Central memory CD8-positive, alpha-beta T cell (primary cell): Measurements from ENCODE around the gene ABCC1.
"Not testable (repeated sequence)": the region's sequence is repeated elsewhere in the genome, so short reads cannot be mapped to it uniquely, and the experiment has no call there.

Experiments used
- ATAC-seq: fragments of 150-1000 bp; cut with Tn5 transposase; replicated peaks from 2 replicates; pipeline ENCODE4 v1.10.0; 2022; ENCODE audit warnings: mild to moderate bottlenecking, moderate FRiP score, moderate number of reproducible peaks; ENCODE audit not compliant: poor library complexity, severe bottlenecking; ENCODE audit errors: extremely low read depth
- DNase-seq, 2 donors: peaks; one replicate each; pipeline ENCODE4 v3.0.0; 2021; ENCODE audit warnings: low spot score in 2 of 2
- H3K27ac Mint-ChIP-seq: one replicate; pipeline ENCODE4 v1.8.0; 2022; ENCODE audit warnings: low read depth, mild to moderate bottlenecking, moderate library complexity, mixed read lengths
- H3K27me3 Mint-ChIP-seq: one replicate; pipeline ENCODE4 v1.8.0; 2022; ENCODE audit warnings: mixed read lengths
- H3K36me3 Mint-ChIP-seq: one replicate; pipeline ENCODE4 v1.8.0; 2022; ENCODE audit warnings: mild to moderate bottlenecking, moderate library complexity, mixed read lengths; ENCODE audit not compliant: insufficient read depth
- H3K4me1 Mint-ChIP-seq: one replicate; pipeline ENCODE4 v1.8.0; 2022; ENCODE audit warnings: mixed read lengths
- H3K4me3 Mint-ChIP-seq: one replicate; pipeline ENCODE4 v1.8.0; 2022; ENCODE audit warnings: mild to moderate bottlenecking, moderate library complexity, mixed read lengths
- H3K9me3 Mint-ChIP-seq: one replicate; pipeline ENCODE4 v1.8.0; 2022; ENCODE audit warnings: mixed read lengths

Gene ABCC1

GRCh38 chr16:16146380-16147315, 197.2 kb downstream of the ABCC1 start:
- Mint-ChIP-seq H3K4me3 (no peak overlapping the region), H3K27me3 (no peaks in the 10 kb centered on the region), H3K27ac (no peak overlapping the region), H3K4me1 (no peaks in the 10 kb centered on the region), H3K36me3 (peaks cover 11% of the 10 kb centered on the region), H3K9me3 (no peaks in the 10 kb centered on the region)
- ATAC-seq (no peak), DNase-seq (no peak)

- ATAC-seq (no peak), DNase-seq (no peak)
- Mint-ChIP-seq H3K27ac (no peak overlapping the region), H3K27me3 (no peaks in the 10 kb centered on the region), H3K36me3 (peaks cover 6% of the 10 kb centered on the region), H3K9me3 (no peaks in the 10 kb centered on the region), H3K4me1 (no peaks in the 10 kb centered on the region), H3K4me3 (no peak overlapping the region)
Measured at GRCh38 chr16:16147316-16147999, 198.0 kb downstream of the ABCC1 start.

GRCh38 chr16:16148000-16148599, 198.7 kb downstream of the ABCC1 start:
- not testable (repeated sequence) for H3K4me3 Mint-ChIP-seq, H3K27ac Mint-ChIP-seq, DNase-seq, H3K9me3 Mint-ChIP-seq, H3K27me3 Mint-ChIP-seq, H3K4me1 Mint-ChIP-seq, H3K36me3 Mint-ChIP-seq, ATAC-seq

- ATAC-seq (no peak), DNase-seq (no peak)
- peaks cover 2% of the 10 kb centered on the region for H3K36me3 Mint-ChIP-seq
- no peaks in the 10 kb centered on the region for H3K9me3 Mint-ChIP-seq
- no peaks in the 10 kb centered on the region for H3K4me1 Mint-ChIP-seq
- H3K27ac Mint-ChIP-seq: no peak overlapping the region
- H3K4me3 Mint-ChIP-seq: no peak overlapping the region
- H3K27me3 Mint-ChIP-seq: no peaks in the 10 kb centered on the region
Measured at GRCh38 chr16:16148755-16149154, 199.3 kb downstream of the ABCC1 start.

GRCh38 chr16:16149710-16150116, 200.3 kb downstream of the ABCC1 start:
- ATAC-seq (no peak), DNase-seq (no peak)
- Mint-ChIP-seq H3K4me3 (no peak overlapping the region), H3K4me1 (no peaks in the 10 kb centered on the region), H3K9me3 (no peaks in the 10 kb centered on the region), H3K27ac (no peak overlapping the region), H3K27me3 (no peaks in the 10 kb centered on the region), H3K36me3 (peaks cover 2% of the 10 kb centered on the region)

- H3K27me3 Mint-ChIP-seq: no peaks in the 10 kb centered on the region
Measured at GRCh38 chr16:16150117-16150877, 200.9 kb downstream of the ABCC1 start.

GRCh38 chr16:16150878-16151152, 201.4 kb downstream of the ABCC1 start:
- no peak overlapping the region for H3K27ac Mint-ChIP-seq
- ATAC-seq (no peak), DNase-seq (no peak)
- peaks cover 5% of the 10 kb centered on the region for H3K36me3 Mint-ChIP-seq
- no peaks in the 10 kb centered on the region for H3K27me3 Mint-ChIP-seq
- H3K4me1 Mint-ChIP-seq: no peaks in the 10 kb centered on the region
- no peaks in the 10 kb centered on the region for H3K9me3 Mint-ChIP-seq
- H3K4me3 Mint-ChIP-seq: no peak overlapping the region

More at GRCh38 chr16:16150117-16150877, 200.9 kb downstream of the ABCC1 start:
- Mint-ChIP-seq H3K27ac (no peak overlapping the region), H3K36me3 (peaks cover 4% of the 10 kb centered on the region), H3K4me1 (no peaks in the 10 kb centered on the region), H3K9me3 (no peaks in the 10 kb centered on the region), H3K4me3 (no peak overlapping the region)
- DNase-seq (no peak), ATAC-seq (no peak)

- DNase-seq (no peak), ATAC-seq (no peak)
- Mint-ChIP-seq H3K27ac (no peak overlapping the region), H3K4me3 (no peak overlapping the region), H3K4me1 (no peaks in the 10 kb centered on the region), H3K27me3 (no peaks in the 10 kb centered on the region), H3K9me3 (no peaks in the 10 kb centered on the region), H3K36me3 (peaks cover 5% of the 10 kb centered on the region)
Measured at GRCh38 chr16:16151315-16151714, 201.9 kb downstream of the ABCC1 start.

- H3K36me3 Mint-ChIP-seq, ATAC-seq, H3K27me3 Mint-ChIP-seq, H3K4me1 Mint-ChIP-seq, H3K4me3 Mint-ChIP-seq, DNase-seq, H3K9me3 Mint-ChIP-seq, H3K27ac Mint-ChIP-seq: not testable (repeated sequence)
Measured at GRCh38 chr16:16153000-16153399, 203.6 kb downstream of the ABCC1 start.

GRCh38 chr16:16154281-16154951, 205.0 kb downstream of the ABCC1 start:
- no peak overlapping the region for H3K4me3 Mint-ChIP-seq
- H3K27me3 Mint-ChIP-seq: no peaks in the 10 kb centered on the region
- H3K4me1 Mint-ChIP-seq: no peaks in the 10 kb centered on the region
- H3K9me3 Mint-ChIP-seq: peaks cover 6% of the 10 kb centered on the region
- ATAC-seq (no peak), DNase-seq (no peak)
- H3K36me3 Mint-ChIP-seq: peaks cover 3% of the 10 kb centered on the region
- peak overlapping the region; percentile 42 for H3K27ac Mint-ChIP-seq

- Mint-ChIP-seq H3K27ac (peak overlapping the region; percentile 42), H3K27me3 (no peaks in the 10 kb centered on the region), H3K36me3 (peaks cover 3% of the 10 kb centered on the region), H3K4me3 (no peak overlapping the region), H3K4me1 (no peaks in the 10 kb centered on the region), H3K9me3 (peaks cover 6% of the 10 kb centered on the region)
- DNase-seq (no peak), ATAC-seq (no peak)
Measured at GRCh38 chr16:16155234-16155633, 205.8 kb downstream of the ABCC1 start.

- ATAC-seq (no peak), DNase-seq (no peak)
- peaks cover 3% of the 10 kb centered on the region for H3K36me3 Mint-ChIP-seq
- no peak overlapping the region for H3K4me3 Mint-ChIP-seq
- H3K4me1 Mint-ChIP-seq: no peaks in the 10 kb centered on the region
- H3K27me3 Mint-ChIP-seq: peaks cover 12% of the 10 kb centered on the region
- no peak overlapping the region for H3K27ac Mint-ChIP-seq
- H3K9me3 Mint-ChIP-seq: peaks cover 6% of the 10 kb centered on the region
Measured at GRCh38 chr16:16157166-16157565, 207.8 kb downstream of the ABCC1 start.
